DOHH2 (cell line): ENCODE measurements around the gene FAM20C.
"Not testable (repeated sequence)": the region's sequence is repeated elsewhere in the genome, so short reads cannot be mapped to it uniquely, and the experiment has no call there.

Experiments
- H3F3A ChIP-seq: fragments of 200-600 bp; sonication (generic), shearing (Covaris generic); 2 replicates; pipeline ENCODE4 v1.6.0; 2016; ENCODE audit warnings: antibody characterized with exemption, mild to moderate bottlenecking; ENCODE audit not compliant: control insufficient read depth, insufficient read depth
- H3K27ac ChIP-seq: fragments of 200-600 bp; sonication (generic); 2 replicates; pipeline ENCODE4 v1.5.1; 2014; ENCODE audit warnings: low read depth, mild to moderate bottlenecking, low read length, moderate library complexity
- H3K27me3 ChIP-seq: fragments of 200-600 bp; sonication (generic); 2 replicates; pipeline ENCODE4 v1.6.1; 2014; ENCODE audit warnings: mild to moderate bottlenecking, low read length, mixed read lengths; ENCODE audit not compliant: control insufficient read depth
- H3K36me3 ChIP-seq: fragments of 200-600 bp; sonication (generic); 2 replicates; pipeline ENCODE4 v1.6.1; 2014; ENCODE audit warnings: mild to moderate bottlenecking, low read length, moderate library complexity, mixed read lengths; ENCODE audit not compliant: control insufficient read depth
- H3K4me1 ChIP-seq: fragments of 200-600 bp; sonication (generic); 2 replicates; pipeline ENCODE4 v1.6.1; 2014; ENCODE audit warnings: mild to moderate bottlenecking, low read length, mixed read lengths; ENCODE audit not compliant: control insufficient read depth
- H3K4me2 ChIP-seq: fragments of 200-600 bp; sonication (generic); 2 replicates; pipeline ENCODE4 v1.6.0; 2014; ENCODE audit warnings: mild to moderate bottlenecking, low read length, moderate library complexity
- H3K4me3 ChIP-seq: fragments of 200-600 bp; sonication (generic); 2 replicates; pipeline ENCODE4 v1.5.1; 2014; ENCODE audit warnings: mild to moderate bottlenecking, low read length, mixed read lengths
- H3K79me2 ChIP-seq: fragments of 200-600 bp; sonication (generic); 2 replicates; pipeline ENCODE4 v1.6.1; 2014; ENCODE audit warnings: mild to moderate bottlenecking, low read length, mixed read lengths; ENCODE audit not compliant: control insufficient read depth
- H3K9me2 ChIP-seq: fragments of 200-600 bp; sonication (generic); replicated peaks from 2 replicates; pipeline ENCODE4 v1.6.1; 2014; ENCODE audit warnings: mild to moderate bottlenecking, low read length, mixed read lengths; ENCODE audit not compliant: control insufficient read depth
- H3K9me3 ChIP-seq: fragments of 200-600 bp; sonication (generic); 2 replicates; pipeline ENCODE4 v1.6.1; 2014; ENCODE audit warnings: antibody characterized with exemption, low read length, mixed read lengths; ENCODE audit not compliant: control insufficient read depth, insufficient read depth
- H4K20me1 ChIP-seq: fragments of 200-600 bp; sonication (generic); 2 replicates; pipeline ENCODE4 v1.6.0; 2014; ENCODE audit warnings: low read depth, mild to moderate bottlenecking, antibody characterized with exemption, low read length, moderate library complexity; ENCODE audit not compliant: control insufficient read depth, insufficient read depth
- CTCF ChIP-seq: fragments of 200-600 bp; sonication (generic); IDR thresholded peaks from one replicate; pipeline ENCODE4 v1.5.1; 2014; ENCODE audit warnings: antibody characterized with exemption, mild to moderate bottlenecking, low read depth, low read length; ENCODE audit not compliant: poor library complexity, severe bottlenecking
- EZH2phosphoT487 ChIP-seq: fragments of 200-600 bp; sonication (generic); IDR thresholded peaks from 2 replicates; pipeline ENCODE4 v1.6.1; 2017; ENCODE audit warnings: borderline replicate concordance, mild to moderate bottlenecking, antibody characterized with exemption, low read length, moderate library complexity, mixed read lengths

The FAM20C gene

GRCh38 chr7:295155-296154 is 103.1 kb downstream of the FAM20C start:
- Histone ChIP-seq H3K36me3 (no peaks in the 10 kb centered on the region), H3F3A (no peaks in the 10 kb centered on the region), H3K9me2 (no peaks in the 10 kb centered on the region), H3K79me2 (no peaks in the 10 kb centered on the region), H3K9me3 (peaks cover 48% of the 10 kb centered on the region; the same call in 1 of the 2 replicates), H3K27ac (no peak overlapping the region), H3K4me2 (no peak overlapping the region), H4K20me1 (no peaks in the 10 kb centered on the region), H3K4me3 (no peak overlapping the region), H3K27me3 (no peaks in the 10 kb centered on the region), H3K4me1 (no peaks in the 10 kb centered on the region)
- no peak for TF ChIP-seq EZH2phosphoT487

- Histone ChIP-seq H3F3A (no peaks in the 10 kb centered on the region), H3K9me3 (peaks cover 55% of the 10 kb centered on the region; the same call in 1 of the 2 replicates), H3K4me2 (no peak overlapping the region), H3K79me2 (no peaks in the 10 kb centered on the region), H4K20me1 (no peaks in the 10 kb centered on the region), H3K4me3 (no peak overlapping the region), H3K27ac (no peak overlapping the region), H3K27me3 (no peaks in the 10 kb centered on the region), H3K9me2 (no peaks in the 10 kb centered on the region), H3K4me1 (no peaks in the 10 kb centered on the region), H3K36me3 (no peaks in the 10 kb centered on the region)
- no peak for TF ChIP-seq EZH2phosphoT487
- no peak for TF ChIP-seq CTCF
These were observed 104.1 kb downstream of the FAM20C start for GRCh38 chr7:296373-296945.

- not testable (repeated sequence) for H3F3A ChIP-seq, H3K36me3 ChIP-seq, H3K4me2 ChIP-seq, H4K20me1 ChIP-seq, H3K27me3 ChIP-seq, H3K4me1 ChIP-seq, H3K79me2 ChIP-seq, H3K9me2 ChIP-seq, H3K4me3 ChIP-seq, H3K27ac ChIP-seq
- H3K9me3 ChIP-seq: peaks cover 55% of the 10 kb centered on the region; the same call in 1 of the 2 replicates
These were observed 104.8 kb downstream of the FAM20C start for GRCh38 chr7:297141-297540.

- H3K9me3 ChIP-seq: peaks cover 52% of the 10 kb centered on the region; the same call in 1 of the 2 replicates
- H3K27me3 ChIP-seq: no peaks in the 10 kb centered on the region
- no peaks in the 10 kb centered on the region for H3K36me3 ChIP-seq
- H3K9me2 ChIP-seq: no peaks in the 10 kb centered on the region
- no peak overlapping the region for H3K27ac ChIP-seq
- H3K4me2 ChIP-seq: no peak overlapping the region
- no peaks in the 10 kb centered on the region for H4K20me1 ChIP-seq
- H3K79me2 ChIP-seq: no peaks in the 10 kb centered on the region
- H3K4me1 ChIP-seq: no peaks in the 10 kb centered on the region
- no peak for TF ChIP-seq EZH2phosphoT487
- no peak for TF ChIP-seq CTCF
- no peaks in the 10 kb centered on the region for H3F3A ChIP-seq
- no peak overlapping the region for H3K4me3 ChIP-seq
These were observed 105.4 kb downstream of the FAM20C start for GRCh38 chr7:297611-298374.
